Fibroblast of villous mesenchyme (primary cell): ENCODE results near the gene KATNAL2. TPM values are rescaled to one million over a fixed set of nuclear protein-coding genes. Genes with fewer than 3 reads are reported as not detected.
A peak's percentile ranks its signal among the peaks of the same experiment; 100 is the strongest.

Experiments
- DNase-seq: peaks from one replicate; pipeline ENCODE4 v3.0.0-alpha.2; 2010; ENCODE audit warnings: low read depth
- H3K4me3 ChIP-seq: 2 replicates; pipeline ENCODE4 v1.5.1; 2011; ENCODE audit warnings: low read depth, mild to moderate bottlenecking, low read length
- CTCF ChIP-seq: IDR thresholded peaks from 2 replicates; pipeline ENCODE4 v1.5.1; 2012; ENCODE audit warnings: low read depth, mild to moderate bottlenecking, low read length; ENCODE audit not compliant: insufficient read depth
- total RNA-seq: library from RNA; depleted of rRNA; stranded (reverse); fragments of >200 nt; gene quantifications from 2 replicates; pipeline ENCODE4 v1.2.3, GENCODE V29; 2012

The KATNAL2 gene
- total RNA-seq, 1 donor = 1.3 TPM

- no peak for DNase-seq
- no peak for TF ChIP-seq CTCF
- no peak overlapping the region for H3K4me3 ChIP-seq
These were observed 6.5 kb upstream of the KATNAL2 start for GRCh38 chr18:46910856-46911255.

GRCh38 chr18:46915800-46916550 lies 1.4 kb upstream of the KATNAL2 start:
- no peak for TF ChIP-seq CTCF
- peak overlapping the region; percentile 82 for H3K4me3 ChIP-seq
- DNase-seq = no peak

- TF ChIP-seq CTCF = no peak
- peak; percentile 40 for DNase-seq
- H3K4me3 ChIP-seq = peak overlapping the region; percentile 82
These were observed 773 bp upstream of the KATNAL2 start for GRCh38 chr18:46916551-46917107.

GRCh38 chr18:46917803-46918600 lies 600 bp downstream of the KATNAL2 start:
- DNase-seq = peak; percentile 17
- H3K4me3 ChIP-seq = peak overlapping the region; percentile 82
- TF ChIP-seq CTCF = no peak

- DNase-seq = no peak
- no peak overlapping the region for H3K4me3 ChIP-seq
- no peak for TF ChIP-seq CTCF
These were observed 2.7 kb downstream of the KATNAL2 start for GRCh38 chr18:46920067-46920466.

- no peak for DNase-seq
- H3K4me3 ChIP-seq = no peak overlapping the region
- no peak for TF ChIP-seq CTCF
These were observed 3.3 kb downstream of the KATNAL2 start for GRCh38 chr18:46920653-46921052.
